GM12878 (cell line): ENCODE measurements around the gene TNIP3. TPM values are rescaled to one million over a fixed set of nuclear protein-coding genes. Genes with fewer than 3 reads are reported as not detected.

Experiments used
- CBFB ChIP-seq: IDR thresholded peaks from 2 replicates; pipeline ENCODE4 v1.6.1; 2016; ENCODE audit warnings: antibody characterized with exemption, low read depth
- CEBPB ChIP-seq, 2 experiments: fragments of 150-350 bp in 1 of 2; IDR thresholded peaks; 2 replicates each; pipeline ENCODE4 v1.6.1; 2012 to 2014; ENCODE audit warnings: low read depth in 2 of 2, low read length in 2 of 2, borderline replicate concordance in 1 of 2, inconsistent platforms in 1 of 2
- CHD1 ChIP-seq: IDR thresholded peaks from 2 replicates; pipeline ENCODE4 v1.6.1; 2012; ENCODE audit warnings: low read depth, low read length, improper control_type of control experiment
- CTCF ChIP-seq, 3 experiments: IDR thresholded peaks in 2 of 3; conservative IDR thresholded peaks in 1 of 3; 2 replicates each; pipeline ENCODE4 v1.5.1; 2011; ENCODE audit warnings: low read depth in 3 of 3, low read length in 3 of 3, mild to moderate bottlenecking in 3 of 3, control low read depth in 2 of 3, moderate library complexity in 2 of 3, inconsistent platforms in 1 of 3, mixed read lengths in 1 of 3; ENCODE audit not compliant: control insufficient read depth in 2 of 3, insufficient read depth in 1 of 3; ENCODE audit errors: extremely low read depth in 1 of 3
- EP300 ChIP-seq, 2 experiments: fragments of 150-350 bp in 1 of 2; IDR thresholded peaks; 2 replicates each; pipeline ENCODE4 v1.6.1; 2011 to 2012; ENCODE audit warnings: low read depth in 2 of 2, low read length in 2 of 2, borderline replicate concordance in 1 of 2, improper control_type of control experiment in 1 of 2, inconsistent platforms in 1 of 2; ENCODE audit not compliant: control insufficient read depth in 1 of 2
- ETV6 ChIP-seq, 2 experiments: fragments of 450-650 bp in 1 of 2; IDR thresholded peaks in 1 of 2; conservative IDR thresholded peaks in 1 of 2; 2 replicates each; pipeline ENCODE4 v1.6.1; 2014; ENCODE audit warnings: antibody characterized with exemption in 1 of 2, borderline replicate concordance in 1 of 2, low read depth in 1 of 2, mild to moderate bottlenecking in 1 of 2, moderate library complexity in 1 of 2
- FOXK2 ChIP-seq: fragments of 450-650 bp; IDR thresholded peaks from 2 replicates; pipeline ENCODE4 v1.6.1; 2017; ENCODE audit warnings: mild to moderate bottlenecking, moderate library complexity
- FOXM1 ChIP-seq: IDR thresholded peaks from 2 replicates; pipeline ENCODE4 v1.6.1; 2012; ENCODE audit warnings: low read depth, mild to moderate bottlenecking, inconsistent platforms, low read length, moderate library complexity
- GATAD2B ChIP-seq: fragments of 450-650 bp; conservative IDR thresholded peaks from 2 replicates; pipeline ENCODE4 v1.6.1; 2017; ENCODE audit warnings: low read depth, mild to moderate bottlenecking, moderate library complexity
- IRF4 ChIP-seq: IDR thresholded peaks from 2 replicates; pipeline ENCODE4 v1.6.1; 2011; ENCODE audit warnings: low read depth, low read length
- MTA2 ChIP-seq: fragments of 450-650 bp; IDR thresholded peaks from 2 replicates; pipeline ENCODE4 v1.6.1; 2016; ENCODE audit warnings: low read depth, mild to moderate bottlenecking, moderate library complexity
- MTA3 ChIP-seq: IDR thresholded peaks from 2 replicates; pipeline ENCODE4 v1.6.1; 2012; ENCODE audit warnings: low read length, inconsistent platforms, borderline replicate concordance
- NR2F1 ChIP-seq: fragments of 450-650 bp; conservative IDR thresholded peaks from 2 replicates; pipeline ENCODE4 v1.6.1; 2017; ENCODE audit warnings: mild to moderate bottlenecking
- RAD21 ChIP-seq: IDR thresholded peaks from 2 replicates; pipeline ENCODE4 v1.6.1; 2011; ENCODE audit warnings: mild to moderate bottlenecking, low read depth, low read length, moderate library complexity; ENCODE audit not compliant: insufficient read depth
- RELA ChIP-seq: fragments of 450-650 bp; IDR thresholded peaks from 2 replicates; pipeline ENCODE4 v1.8.0; 2014; ENCODE audit warnings: borderline replicate concordance; ENCODE audit not compliant: partially characterized antibody
- RUNX3 ChIP-seq: IDR thresholded peaks from 2 replicates; pipeline ENCODE4 v1.6.1; 2012; ENCODE audit warnings: low read length, inconsistent platforms
- TBL1XR1 ChIP-seq: IDR thresholded peaks from 2 replicates; pipeline ENCODE4 v1.6.1; 2012; ENCODE audit warnings: low read depth, low read length, improper control_type of control experiment
- TCF7 ChIP-seq: IDR thresholded peaks from 2 replicates; pipeline ENCODE4 v1.6.1; 2014; ENCODE audit warnings: antibody characterized with exemption, borderline replicate concordance
- ZNF217 ChIP-seq: fragments of 450-650 bp; IDR thresholded peaks from 2 replicates; pipeline ENCODE4 v1.6.1; 2017; ENCODE audit warnings: antibody characterized with exemption, mild to moderate bottlenecking
- polyA plus RNA-seq, 11 experiments: library from polyadenylated mRNA; depleted of rRNA in 4 of 11; unstranded in 6 of 11; stranded (reverse) in 5 of 11; fragments of >200 nt; fragmentation: Nextera tagmentation in 4 of 11; fragmentation: Illumina TruSeq in 1 of 11; extraction: Ambion mirVana in 4 of 11; extraction: Trizol in 1 of 11; gene quantifications; 1 replicate in 1 of 11; 2 replicates in 10 of 11; pipeline versions ENCODE4 v1.2.1 to v1.2.3, GENCODE V29; 2011 to 2016; ENCODE audit warnings: inconsistent platforms in 2 of 11, missing spikeins in 2 of 11, low read depth in 1 of 11
- total RNA-seq, 4 experiments: library from RNA; depleted of rRNA in 3 of 4; stranded (reverse); fragments of >200 nt in 3 of 4; fragmentation: Illumina TruSeq in 1 of 4; extraction: Trizol in 1 of 4; gene quantifications; 2 replicates each; pipeline versions ENCODE4 v1.2.1 to v1.2.3, GENCODE V29; 2013 to 2021
- TF ChIP-seq, protein P1 (sequence below): IDR thresholded peaks from 2 replicates; pipeline ENCODE4 v1.6.1; 2012; ENCODE audit warnings: improper control_type of control experiment, low read depth, low read length; ENCODE audit not compliant: insufficient replicate concordance
- TF ChIP-seq, protein P2 (sequence below): fragments of 450-650 bp; IDR thresholded peaks from 2 replicates; pipeline ENCODE4 v1.6.1; 2014; ENCODE audit warnings: mild to moderate bottlenecking

Gene TNIP3
- total and polyA plus RNA-seq, 10 of the 15 experiments (the other 5 are each of a cell fraction or from before 2014, with no cell fraction given): 0.21 to 1.4 (median 0.67) TPM

DNA sequence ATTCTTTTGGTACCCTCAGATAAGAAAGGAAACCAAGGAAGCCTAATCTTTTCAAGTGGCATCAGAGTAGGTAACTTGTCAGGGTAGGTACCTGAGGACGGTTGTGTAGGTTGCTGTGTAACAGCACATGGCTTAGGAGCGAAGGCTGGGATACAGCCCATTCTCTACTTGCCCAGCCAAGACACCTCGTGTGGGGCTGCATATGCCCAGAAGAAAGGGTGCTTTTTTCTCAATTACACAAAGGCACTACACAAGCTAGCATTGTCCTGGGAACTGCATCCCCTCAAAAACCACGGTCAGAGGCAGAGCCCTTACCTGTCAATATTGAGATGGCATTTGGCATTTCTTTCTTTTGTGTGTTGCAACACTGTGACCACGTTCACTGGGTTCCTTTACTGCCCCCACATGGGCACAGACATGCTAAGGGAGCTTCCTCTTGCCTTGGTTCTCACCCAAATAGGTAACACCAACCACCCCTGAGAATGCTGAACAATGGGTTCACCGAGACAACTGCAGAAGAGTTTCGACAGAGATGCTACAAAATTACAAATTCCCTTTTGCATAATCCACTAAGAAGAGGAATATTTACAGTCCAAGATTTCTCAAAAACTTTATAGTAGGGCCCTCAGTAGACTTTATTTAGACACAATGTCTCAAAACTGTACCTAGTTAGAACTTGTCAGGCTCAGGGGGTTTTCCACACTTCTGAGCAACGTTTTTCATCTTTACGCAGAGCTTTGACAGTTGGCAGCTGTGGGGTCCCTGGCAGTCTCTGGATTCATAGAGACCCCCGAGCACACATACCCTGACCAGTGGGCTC is 35.8 kb upstream of the TNIP3 start (continued):
- TF ChIP-seq, protein P1, sequence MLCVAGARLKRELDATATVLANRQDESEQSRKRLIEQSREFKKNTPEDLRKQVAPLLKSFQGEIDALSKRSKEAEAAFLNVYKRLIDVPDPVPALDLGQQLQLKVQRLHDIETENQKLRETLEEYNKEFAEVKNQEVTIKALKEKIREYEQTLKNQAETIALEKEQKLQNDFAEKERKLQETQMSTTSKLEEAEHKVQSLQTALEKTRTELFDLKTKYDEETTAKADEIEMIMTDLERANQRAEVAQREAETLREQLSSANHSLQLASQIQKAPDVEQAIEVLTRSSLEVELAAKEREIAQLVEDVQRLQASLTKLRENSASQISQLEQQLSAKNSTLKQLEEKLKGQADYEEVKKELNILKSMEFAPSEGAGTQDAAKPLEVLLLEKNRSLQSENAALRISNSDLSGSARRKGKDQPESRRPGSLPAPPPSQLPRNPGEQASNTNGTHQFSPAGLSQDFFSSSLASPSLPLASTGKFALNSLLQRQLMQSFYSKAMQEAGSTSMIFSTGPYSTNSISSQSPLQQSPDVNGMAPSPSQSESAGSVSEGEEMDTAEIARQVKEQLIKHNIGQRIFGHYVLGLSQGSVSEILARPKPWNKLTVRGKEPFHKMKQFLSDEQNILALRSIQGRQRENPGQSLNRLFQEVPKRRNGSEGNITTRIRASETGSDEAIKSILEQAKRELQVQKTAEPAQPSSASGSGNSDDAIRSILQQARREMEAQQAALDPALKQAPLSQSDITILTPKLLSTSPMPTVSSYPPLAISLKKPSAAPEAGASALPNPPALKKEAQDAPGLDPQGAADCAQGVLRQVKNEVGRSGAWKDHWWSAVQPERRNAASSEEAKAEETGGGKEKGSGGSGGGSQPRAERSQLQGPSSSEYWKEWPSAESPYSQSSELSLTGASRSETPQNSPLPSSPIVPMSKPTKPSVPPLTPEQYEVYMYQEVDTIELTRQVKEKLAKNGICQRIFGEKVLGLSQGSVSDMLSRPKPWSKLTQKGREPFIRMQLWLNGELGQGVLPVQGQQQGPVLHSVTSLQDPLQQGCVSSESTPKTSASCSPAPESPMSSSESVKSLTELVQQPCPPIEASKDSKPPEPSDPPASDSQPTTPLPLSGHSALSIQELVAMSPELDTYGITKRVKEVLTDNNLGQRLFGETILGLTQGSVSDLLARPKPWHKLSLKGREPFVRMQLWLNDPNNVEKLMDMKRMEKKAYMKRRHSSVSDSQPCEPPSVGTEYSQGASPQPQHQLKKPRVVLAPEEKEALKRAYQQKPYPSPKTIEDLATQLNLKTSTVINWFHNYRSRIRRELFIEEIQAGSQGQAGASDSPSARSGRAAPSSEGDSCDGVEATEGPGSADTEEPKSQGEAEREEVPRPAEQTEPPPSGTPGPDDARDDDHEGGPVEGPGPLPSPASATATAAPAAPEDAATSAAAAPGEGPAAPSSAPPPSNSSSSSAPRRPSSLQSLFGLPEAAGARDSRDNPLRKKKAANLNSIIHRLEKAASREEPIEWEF: peak; percentile 18
- TF ChIP-seq ZNF217 (0 out of 2 replicates have a peak, but pooled peaks have one; percentile 53), CBFB (peak; percentile 16; the same call in 1 of the 2 replicates), FOXK2 (no peak), RUNX3 (peak; percentile 62), MTA2 (peak; percentile 9; the same call in 1 of the 2 replicates), TCF7 (peak; percentile 45; the same call in 1 of the 2 replicates), TBL1XR1 (peak; percentile 84), IRF4 (peak; percentile 59; the same call in 1 of the 2 replicates), RELA (peak; percentile 47), GATAD2B (no peak), EP300 (IDR thresholded peaks at IDR 0.05; ENCODE audit: borderline replicate concordance in 1 of 2, control insufficient read depth in 1 of 2, low read depth in 2 of 2, low read length in 2 of 2) (peak in 1 of 2 experiments; percentile 30; a peak in 1 of 4 replicates), MTA3 (peak; percentile 39; the same call in 1 of the 2 replicates), CTCF (IDR thresholded peaks at IDR 0.05 in 2 of 3, conservative IDR thresholded peaks at IDR 0.05 in 1 of 3; ENCODE audit: control insufficient read depth in 2 of 3, extremely low read depth in 1 of 3, insufficient read depth in 1 of 3, low read depth in 3 of 3, low read length in 3 of 3) (peak; percentile 19 to 33 (median 30); a peak in 4 of 6 replicates), NR2F1 (0 out of 2 replicates have a peak, but pooled peaks have one; percentile 5), FOXM1 (peak; percentile 90), ETV6 (conservative IDR thresholded peaks at IDR 0.05 in 1 of 2, IDR thresholded peaks at IDR 0.05 in 1 of 2; ENCODE audit: borderline replicate concordance in 1 of 2, low read depth in 1 of 2) (0 out of 4 replicates have a peak, but pooled peaks of 1 of the 2 experiments have one; percentile 21), CEBPB (IDR thresholded peaks at IDR 0.05; ENCODE audit: borderline replicate concordance in 1 of 2, low read depth in 2 of 2, low read length in 2 of 2) (peak in 1 of 2 experiments; percentile 41; a peak in 1 of 4 replicates), CHD1 (0 out of 2 replicates have a peak, but pooled peaks have one; percentile 71), RAD21 (peak; percentile 30; the same call in 1 of the 2 replicates)
- TF ChIP-seq, protein P2, sequence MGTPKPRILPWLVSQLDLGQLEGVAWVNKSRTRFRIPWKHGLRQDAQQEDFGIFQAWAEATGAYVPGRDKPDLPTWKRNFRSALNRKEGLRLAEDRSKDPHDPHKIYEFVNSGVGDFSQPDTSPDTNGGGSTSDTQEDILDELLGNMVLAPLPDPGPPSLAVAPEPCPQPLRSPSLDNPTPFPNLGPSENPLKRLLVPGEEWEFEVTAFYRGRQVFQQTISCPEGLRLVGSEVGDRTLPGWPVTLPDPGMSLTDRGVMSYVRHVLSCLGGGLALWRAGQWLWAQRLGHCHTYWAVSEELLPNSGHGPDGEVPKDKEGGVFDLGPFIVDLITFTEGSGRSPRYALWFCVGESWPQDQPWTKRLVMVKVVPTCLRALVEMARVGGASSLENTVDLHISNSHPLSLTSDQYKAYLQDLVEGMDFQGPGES: no peak
